NCI-H2171 treated with DMSO at 0.1 percent for 48 hours (cell line): ENCODE results near the gene PAXX.

Experiments
- DNase-seq: peaks from one replicate; lab custom pipeline; 2025; lab: John Stamatoyannopoulos, UW

The PAXX gene

GRCh38 chr9:136952876-136953770, 39.1 kb upstream of the PAXX start:
- no peak for DNase-seq

GRCh38 chr9:136953771-136954269, 38.4 kb upstream of the PAXX start:
- no peak for DNase-seq

GRCh38 chr9:136954270-136955083, 37.7 kb upstream of the PAXX start:
- no peak for DNase-seq

- DNase-seq, result no peak
These were observed 36.9 kb upstream of the PAXX start for GRCh38 chr9:136955202-136955942.

- no peak for DNase-seq
These were observed 36.3 kb upstream of the PAXX start for GRCh38 chr9:136955943-136956335.

- no peak for DNase-seq
These were observed 35.6 kb upstream of the PAXX start for GRCh38 chr9:136956604-136957003.

GRCh38 chr9:136957461-136957860, 34.8 kb upstream of the PAXX start:
- DNase-seq, result no peak

- DNase-seq, result no peak
These were observed 34.3 kb upstream of the PAXX start for GRCh38 chr9:136957901-136958300.

GRCh38 chr9:136958473-136958872, 33.7 kb upstream of the PAXX start:
- no peak for DNase-seq

GRCh38 chr9:136958898-136959850, 33.0 kb upstream of the PAXX start:
- DNase-seq, result no peak

- no peak for DNase-seq
These were observed 31.8 kb upstream of the PAXX start for GRCh38 chr9:136960212-136960937.

- no peak for DNase-seq
These were observed 31.3 kb upstream of the PAXX start for GRCh38 chr9:136960938-136961275.

- DNase-seq, result no peak
These were observed 30.8 kb upstream of the PAXX start for GRCh38 chr9:136961279-136962065.

GRCh38 chr9:136962163-136962562, 30.1 kb upstream of the PAXX start:
- no peak for DNase-seq

- DNase-seq, result no peak
These were observed 29.4 kb upstream of the PAXX start for GRCh38 chr9:136962701-136963248.

- no peak for DNase-seq
These were observed 28.9 kb upstream of the PAXX start for GRCh38 chr9:136963341-136963740.

GRCh38 chr9:136963751-136964150, 28.5 kb upstream of the PAXX start:
- no peak for DNase-seq

GRCh38 chr9:136964171-136964689, 28.0 kb upstream of the PAXX start:
- no peak for DNase-seq

- DNase-seq, result no peak
These were observed 27.3 kb upstream of the PAXX start for GRCh38 chr9:136964833-136965422.
